ENCODE results near the gene WDR33.

DNA sequence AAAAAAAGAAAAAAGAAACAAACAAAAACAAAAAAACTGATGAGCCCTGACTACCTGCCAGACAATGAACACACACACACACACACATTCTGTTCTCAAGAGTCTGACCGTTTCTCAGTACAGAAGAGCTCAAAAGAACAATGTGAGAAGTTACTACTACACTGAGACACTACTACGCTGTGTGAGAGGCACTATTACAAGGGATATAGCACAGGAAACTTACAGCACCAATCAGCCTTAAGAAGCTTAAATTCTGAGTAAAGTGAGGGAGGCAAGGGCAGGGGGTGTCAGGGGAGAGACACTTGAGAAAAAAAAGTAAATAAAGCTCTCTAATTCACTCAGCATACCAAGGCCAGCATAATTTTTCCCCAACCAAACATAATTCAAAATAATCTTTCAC is 32.5 kb downstream of the WDR33 start:
- TF ChIP-seq, protein P1, sequence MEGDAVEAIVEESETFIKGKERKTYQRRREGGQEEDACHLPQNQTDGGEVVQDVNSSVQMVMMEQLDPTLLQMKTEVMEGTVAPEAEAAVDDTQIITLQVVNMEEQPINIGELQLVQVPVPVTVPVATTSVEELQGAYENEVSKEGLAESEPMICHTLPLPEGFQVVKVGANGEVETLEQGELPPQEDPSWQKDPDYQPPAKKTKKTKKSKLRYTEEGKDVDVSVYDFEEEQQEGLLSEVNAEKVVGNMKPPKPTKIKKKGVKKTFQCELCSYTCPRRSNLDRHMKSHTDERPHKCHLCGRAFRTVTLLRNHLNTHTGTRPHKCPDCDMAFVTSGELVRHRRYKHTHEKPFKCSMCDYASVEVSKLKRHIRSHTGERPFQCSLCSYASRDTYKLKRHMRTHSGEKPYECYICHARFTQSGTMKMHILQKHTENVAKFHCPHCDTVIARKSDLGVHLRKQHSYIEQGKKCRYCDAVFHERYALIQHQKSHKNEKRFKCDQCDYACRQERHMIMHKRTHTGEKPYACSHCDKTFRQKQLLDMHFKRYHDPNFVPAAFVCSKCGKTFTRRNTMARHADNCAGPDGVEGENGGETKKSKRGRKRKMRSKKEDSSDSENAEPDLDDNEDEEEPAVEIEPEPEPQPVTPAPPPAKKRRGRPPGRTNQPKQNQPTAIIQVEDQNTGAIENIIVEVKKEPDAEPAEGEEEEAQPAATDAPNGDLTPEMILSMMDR (IDR thresholded peaks at IDR 0.05; ENCODE audit: low read depth, low read length, missing input control), result no peak
- TF ChIP-seq, protein P2, sequence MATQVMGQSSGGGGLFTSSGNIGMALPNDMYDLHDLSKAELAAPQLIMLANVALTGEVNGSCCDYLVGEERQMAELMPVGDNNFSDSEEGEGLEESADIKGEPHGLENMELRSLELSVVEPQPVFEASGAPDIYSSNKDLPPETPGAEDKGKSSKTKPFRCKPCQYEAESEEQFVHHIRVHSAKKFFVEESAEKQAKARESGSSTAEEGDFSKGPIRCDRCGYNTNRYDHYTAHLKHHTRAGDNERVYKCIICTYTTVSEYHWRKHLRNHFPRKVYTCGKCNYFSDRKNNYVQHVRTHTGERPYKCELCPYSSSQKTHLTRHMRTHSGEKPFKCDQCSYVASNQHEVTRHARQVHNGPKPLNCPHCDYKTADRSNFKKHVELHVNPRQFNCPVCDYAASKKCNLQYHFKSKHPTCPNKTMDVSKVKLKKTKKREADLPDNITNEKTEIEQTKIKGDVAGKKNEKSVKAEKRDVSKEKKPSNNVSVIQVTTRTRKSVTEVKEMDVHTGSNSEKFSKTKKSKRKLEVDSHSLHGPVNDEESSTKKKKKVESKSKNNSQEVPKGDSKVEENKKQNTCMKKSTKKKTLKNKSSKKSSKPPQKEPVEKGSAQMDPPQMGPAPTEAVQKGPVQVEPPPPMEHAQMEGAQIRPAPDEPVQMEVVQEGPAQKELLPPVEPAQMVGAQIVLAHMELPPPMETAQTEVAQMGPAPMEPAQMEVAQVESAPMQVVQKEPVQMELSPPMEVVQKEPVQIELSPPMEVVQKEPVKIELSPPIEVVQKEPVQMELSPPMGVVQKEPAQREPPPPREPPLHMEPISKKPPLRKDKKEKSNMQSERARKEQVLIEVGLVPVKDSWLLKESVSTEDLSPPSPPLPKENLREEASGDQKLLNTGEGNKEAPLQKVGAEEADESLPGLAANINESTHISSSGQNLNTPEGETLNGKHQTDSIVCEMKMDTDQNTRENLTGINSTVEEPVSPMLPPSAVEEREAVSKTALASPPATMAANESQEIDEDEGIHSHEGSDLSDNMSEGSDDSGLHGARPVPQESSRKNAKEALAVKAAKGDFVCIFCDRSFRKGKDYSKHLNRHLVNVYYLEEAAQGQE (IDR thresholded peaks at IDR 0.05), result no peak
- TF ChIP-seq, protein P3, sequence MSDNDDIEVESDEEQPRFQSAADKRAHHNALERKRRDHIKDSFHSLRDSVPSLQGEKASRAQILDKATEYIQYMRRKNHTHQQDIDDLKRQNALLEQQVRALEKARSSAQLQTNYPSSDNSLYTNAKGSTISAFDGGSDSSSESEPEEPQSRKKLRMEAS (IDR thresholded peaks at IDR 0.05), result no peak

All from liver (tissue), 2 donors.